HG03460 (cell line): ENCODE data around the gene CAMSAP1.
"Not testable (repeated sequence)": the region's sequence is repeated elsewhere in the genome, so short reads cannot be mapped to it uniquely, and the experiment has no call there.

Experiments
- ATAC-seq: cut with Tn5 transposase; IDR thresholded peaks from one replicate; pipeline ENCODE4 v1.9.1; 2021; ENCODE audit not compliant: unreplicated experiment

Gene CAMSAP1

DNA sequence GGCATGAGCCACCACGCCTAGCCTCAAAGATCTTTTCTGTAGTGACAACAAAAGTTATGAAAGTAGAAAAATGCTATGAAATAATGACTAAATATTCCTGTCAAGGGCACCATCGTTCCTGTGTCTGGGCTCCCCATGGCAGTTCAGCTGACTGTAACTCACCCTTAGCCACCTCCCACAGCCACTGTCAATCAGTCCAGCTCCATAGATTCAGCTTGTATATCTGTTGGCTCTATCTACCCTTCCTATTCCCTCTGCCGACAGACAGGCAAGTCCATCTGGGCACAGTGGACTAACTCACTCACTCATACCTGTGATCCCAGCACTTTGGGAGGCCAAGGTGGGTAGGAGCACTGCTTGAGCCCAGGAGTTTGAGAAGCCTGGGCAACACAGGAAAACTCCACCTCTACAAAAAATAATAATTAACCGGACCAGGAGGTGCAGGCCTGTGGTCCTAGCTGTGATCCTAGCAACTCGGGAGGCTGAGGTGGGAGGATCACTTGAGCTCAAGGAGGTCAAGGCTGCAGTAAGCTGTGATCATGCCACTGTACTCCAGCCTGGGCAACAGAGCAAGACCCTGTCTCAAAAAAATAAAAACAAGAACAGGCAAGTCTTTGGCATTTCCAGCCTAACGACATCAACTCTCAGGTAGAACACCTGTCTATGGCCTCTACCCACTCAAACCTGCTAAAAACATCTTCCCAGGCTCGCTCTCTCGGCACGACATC is 6.2 kb downstream of the CAMSAP1 start:
- ATAC-seq = no peak

DNA sequence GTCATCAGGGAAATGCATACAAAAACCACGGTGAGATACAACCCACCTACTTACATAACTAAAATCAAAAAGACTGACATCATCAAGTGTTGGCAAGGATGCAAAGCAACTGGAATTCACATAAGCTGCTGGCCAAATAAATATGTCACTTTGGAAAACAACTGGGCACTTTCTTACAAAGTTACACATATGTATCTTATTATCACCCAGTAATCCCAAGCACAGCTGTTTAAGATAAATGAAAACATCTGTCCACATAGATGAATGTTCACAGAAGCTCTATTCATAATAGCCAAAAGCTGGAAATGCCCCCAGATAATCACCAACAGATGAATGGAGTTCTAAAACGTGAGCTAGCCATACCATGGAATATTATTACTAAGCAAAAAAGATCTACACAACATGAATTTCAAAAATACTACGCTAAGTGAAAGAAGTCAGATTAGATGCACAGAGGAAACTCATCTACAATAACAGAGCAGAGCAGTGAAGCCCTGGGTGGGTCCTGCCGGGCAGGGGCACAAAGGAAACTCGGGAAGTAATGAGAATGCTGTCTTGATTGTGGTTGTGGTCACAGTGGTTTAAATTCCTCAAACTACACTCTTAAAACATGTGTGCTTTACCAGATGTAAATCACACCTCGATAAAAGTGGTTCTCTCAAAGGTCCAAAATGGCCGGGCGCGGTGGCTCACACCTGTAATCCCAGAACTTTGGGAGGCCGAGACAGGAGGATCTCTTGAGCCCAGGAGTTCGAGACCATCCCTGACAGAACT is 8.5 kb downstream of the CAMSAP1 start:
- no peak for ATAC-seq

DNA sequence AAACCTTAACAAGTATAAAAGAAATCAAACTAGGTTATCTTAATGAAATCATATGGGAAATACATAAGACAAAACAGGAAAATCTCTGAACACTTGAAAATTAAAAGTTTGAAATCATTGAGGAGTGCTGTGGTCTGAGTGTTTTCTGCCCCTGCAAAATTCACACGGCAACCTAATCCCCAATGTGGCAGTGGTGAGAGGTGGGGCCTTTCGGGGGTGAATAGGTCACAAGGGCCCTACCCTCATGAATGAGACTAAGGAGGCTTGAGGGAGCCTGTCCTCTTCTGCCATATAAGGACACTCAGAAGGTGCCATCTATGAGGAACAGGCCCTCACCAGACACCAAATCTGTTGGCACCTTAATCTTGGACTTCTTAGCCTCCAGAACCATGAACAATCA is 10.7 kb downstream of the CAMSAP1 start:
- ATAC-seq = no peak

DNA sequence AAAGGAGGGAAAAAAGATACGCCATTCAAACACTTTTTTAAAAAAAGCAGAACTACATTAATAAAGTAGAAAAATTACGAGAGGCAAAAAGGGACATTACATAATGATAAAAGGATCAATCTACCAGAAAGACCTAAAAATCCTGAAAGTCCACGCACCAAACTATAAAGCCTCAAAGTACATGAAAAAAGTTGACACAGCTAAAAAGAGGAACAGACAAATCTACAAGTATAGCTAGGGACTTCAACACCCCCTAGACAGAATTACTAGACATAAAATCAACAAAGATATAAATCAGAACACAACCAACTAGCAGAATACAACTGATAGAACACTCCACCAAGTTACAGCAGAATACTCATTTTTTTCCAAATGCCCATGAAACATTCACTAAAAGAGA is 11.1 kb downstream of the CAMSAP1 start:
- no peak for ATAC-seq

DNA sequence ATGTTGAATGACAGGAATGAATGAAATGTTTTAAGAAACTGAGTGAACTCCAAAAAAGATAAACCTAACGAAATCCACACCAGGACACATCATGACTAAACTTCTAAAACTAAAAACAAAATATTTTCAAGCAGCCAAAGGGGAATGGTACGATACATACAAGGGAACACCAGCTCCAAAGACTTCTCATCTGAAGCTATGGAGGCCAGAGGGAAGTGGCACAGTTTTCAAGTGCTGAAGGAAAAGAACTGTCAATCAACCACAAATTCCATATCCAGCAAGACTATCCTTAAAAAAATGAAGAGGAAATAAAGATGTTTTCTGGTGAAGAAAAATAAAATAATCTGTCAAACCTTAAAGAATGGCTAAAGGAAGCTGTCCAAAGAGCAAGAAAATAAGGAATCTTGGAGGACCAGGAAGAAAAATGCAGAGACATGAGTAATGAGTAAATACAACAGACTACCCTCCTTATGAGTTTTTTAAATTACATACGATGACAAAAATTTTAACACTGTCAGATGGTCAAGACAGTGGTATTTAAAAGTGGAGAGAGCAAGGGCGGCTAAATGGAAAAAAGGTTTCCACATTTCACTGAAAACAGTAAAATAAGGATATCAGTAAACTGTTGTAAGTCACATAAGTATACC is 12.0 kb downstream of the CAMSAP1 start:
- ATAC-seq = no peak

DNA sequence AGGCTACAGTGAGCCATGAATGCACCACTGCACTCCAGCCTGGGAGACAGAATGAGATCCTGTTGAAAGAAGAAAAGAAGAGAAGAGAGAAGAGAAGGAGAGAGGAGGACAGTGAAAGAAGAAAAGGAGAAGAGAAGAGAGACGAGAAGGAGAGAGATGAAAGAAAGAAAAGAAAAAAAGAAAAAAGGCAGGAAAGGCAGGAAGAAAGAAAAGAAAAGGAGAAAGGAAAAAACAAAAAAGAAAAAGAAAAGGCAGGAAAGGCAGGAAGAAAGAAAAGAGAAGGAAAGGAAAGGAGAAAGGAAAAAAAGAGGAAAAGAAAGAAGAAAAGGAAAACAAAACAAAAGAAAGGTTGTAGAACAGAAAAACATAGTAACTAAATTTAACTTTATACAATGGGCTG is 14.2 kb downstream of the CAMSAP1 start:
- ATAC-seq = no peak

DNA sequence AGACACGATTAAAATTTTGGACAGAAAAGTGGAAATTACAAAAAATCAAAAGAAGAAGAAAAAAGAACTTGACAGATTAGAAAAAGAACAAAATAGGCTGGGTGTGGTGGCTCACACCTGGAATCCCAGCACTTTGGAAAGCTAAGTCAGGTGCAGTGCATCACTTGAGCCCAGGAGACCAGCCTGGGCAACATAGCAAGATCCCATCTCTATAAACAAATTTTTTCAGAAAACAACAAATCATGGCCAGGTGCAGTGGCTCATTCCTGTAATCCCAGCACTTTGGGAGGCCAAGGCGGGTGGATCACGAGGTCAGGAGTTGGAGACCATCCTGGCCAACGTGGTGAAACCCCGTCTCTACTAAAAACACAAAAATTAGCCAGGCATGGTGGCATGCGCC is 15.0 kb downstream of the CAMSAP1 start:
- not testable (repeated sequence) for ATAC-seq

DNA sequence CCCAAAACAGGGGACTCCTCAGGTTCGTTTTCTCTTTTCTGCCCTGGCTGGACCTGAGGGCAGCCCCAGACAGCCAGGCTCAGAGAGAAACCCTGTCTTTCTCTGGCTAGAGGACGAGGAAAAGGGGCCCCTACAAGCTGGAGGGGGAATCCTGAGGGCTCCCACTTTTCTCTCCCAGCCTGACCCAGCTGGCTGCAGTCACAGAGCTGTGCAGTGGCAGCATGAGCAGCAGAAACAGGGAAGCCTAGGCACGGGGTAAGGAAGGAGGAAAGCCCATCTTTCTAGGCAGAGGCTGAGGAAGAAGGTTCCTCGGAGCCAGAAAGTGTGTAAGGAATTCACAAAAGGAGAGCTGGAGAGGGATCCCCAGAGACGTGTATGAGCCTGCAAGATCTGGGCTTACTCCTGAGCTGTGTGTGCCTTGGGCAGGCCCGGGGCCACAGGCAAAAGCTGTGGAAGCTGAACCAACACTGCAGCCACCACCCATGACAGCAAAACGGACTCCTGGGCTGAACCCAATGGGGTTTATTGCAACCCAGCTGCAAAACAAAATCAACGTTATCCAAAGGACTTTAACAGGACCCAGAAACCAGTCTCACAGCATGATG is 16.2 kb downstream of the CAMSAP1 start:
- ATAC-seq = no peak

DNA sequence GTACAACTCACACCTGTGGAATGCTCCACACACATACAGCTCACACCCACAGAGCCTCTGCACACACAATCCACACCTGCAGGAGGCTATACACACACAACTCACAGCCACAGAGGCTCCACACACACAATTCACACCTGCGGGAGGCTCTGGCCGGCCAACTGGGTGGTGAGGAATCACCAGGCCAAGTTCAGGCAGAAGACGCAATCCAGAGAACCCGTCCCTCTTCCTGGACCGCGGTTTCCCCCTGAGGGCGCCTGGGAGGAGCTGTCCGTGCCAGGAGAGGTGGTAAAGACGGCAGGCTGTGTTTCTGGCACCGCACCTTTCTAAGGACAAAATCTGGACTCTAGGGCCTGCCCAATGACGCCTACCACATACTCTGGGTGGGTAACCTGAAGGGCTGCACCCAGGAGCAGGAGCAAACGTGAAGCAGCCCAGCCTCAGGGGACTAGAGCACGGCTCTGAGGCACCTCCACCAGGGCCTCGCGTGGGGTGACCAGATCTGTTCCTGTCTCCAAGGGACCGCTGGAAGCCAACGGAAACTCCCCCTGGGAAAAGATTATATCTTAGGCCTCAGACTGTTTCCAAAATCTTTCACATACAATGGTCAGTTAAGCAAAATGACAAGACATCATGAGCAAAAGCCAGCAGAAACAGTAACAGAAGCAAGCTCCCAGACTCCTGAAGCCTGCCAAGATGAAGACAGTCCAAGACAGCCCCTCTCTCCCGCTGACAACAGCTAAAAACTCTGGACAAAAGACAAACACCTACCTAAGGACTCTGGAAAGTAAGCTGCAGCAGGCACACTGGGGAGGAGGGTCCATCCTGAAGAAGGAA is 16.9 kb downstream of the CAMSAP1 start:
- no peak for ATAC-seq

DNA sequence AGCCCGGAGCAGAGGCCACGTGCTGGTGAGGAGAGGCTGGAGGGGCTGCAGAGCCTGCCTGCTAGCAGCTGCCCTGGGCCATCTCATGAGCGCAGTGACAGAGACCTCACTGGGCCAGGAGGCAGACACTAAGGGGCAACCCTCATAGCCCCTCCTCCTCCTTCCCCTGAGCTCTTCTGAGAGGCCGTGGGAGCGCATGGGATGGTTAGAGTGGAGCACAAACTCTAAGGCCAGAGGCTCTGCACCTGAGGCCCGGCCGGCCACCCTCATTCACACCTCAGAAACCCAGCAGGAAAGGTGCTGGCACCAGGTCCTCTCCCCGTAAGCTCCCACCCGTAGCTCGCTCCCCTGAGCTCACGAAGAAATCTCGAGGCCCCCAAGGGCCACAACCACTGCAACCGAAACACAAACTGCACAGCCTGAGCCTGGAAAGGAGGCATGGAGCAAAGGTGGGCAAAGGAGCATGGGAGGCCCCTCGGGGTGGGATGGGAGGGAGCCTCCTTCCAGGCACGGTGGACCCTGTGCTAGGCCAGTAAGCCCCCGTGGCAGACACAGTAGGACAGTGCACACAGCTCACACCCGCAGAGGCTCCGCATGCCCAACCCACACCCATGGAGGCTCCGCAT is 17.7 kb downstream of the CAMSAP1 start:
- ATAC-seq = no peak

DNA sequence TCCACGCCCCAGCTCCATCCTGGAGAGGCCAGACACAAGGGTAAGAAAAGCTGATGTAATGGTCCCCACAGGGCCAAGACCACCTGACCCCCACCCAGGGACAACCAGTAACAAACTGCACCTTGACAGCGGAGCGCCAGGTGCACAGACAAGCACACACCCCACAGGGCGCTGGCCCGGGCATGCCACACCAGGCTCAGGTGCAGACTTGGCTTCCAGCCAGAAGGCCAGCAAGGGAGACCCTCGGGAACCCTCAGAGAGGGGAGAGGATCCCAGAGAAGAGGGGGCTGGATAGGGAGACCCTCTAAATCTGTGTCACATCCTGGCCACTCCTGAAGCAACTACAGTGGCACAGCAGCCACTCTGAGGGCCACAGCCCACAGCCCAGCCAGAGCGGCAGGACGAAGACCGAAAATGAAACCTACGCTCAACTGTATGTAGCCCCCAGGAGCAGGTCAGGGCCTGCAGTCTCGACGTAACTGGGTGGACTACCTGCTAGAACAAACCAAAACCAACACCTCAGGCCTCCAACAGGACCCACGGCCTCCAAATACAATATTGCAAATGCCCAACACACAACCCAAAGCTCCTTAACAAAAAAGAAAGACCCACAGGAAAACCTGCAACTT is 18.5 kb downstream of the CAMSAP1 start:
- no peak for ATAC-seq

DNA sequence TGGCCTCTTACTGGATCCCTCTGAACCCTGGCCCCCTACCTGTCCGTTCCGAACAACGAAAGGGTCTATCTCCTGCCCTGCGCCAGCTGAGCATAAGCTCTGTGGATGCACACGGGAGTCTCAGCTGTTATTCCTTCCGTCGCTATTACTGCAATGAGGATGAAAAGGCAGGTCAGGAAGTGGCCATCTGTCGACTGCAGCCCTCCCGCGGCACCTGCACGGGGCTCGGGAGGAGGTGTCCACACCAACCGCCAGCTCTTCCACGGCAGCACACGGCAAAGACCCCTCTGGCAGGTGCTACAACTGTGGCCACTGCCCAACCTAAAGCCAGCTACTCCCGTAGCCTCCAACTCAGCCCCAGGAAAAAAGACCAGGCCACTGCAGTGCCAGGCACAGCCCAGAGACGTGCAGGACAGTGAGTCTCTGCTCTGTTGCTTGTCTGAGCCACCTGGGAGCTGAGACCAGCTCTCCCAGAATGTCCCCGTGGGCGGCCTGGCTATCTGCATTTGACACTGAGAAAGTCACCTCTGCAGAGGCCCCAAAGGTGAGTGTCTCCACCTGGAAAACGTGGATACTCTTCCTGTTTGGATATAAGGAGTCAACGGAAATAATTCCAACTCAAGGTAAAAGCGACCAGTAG is 19.1 kb downstream of the CAMSAP1 start:
- no peak for ATAC-seq

DNA sequence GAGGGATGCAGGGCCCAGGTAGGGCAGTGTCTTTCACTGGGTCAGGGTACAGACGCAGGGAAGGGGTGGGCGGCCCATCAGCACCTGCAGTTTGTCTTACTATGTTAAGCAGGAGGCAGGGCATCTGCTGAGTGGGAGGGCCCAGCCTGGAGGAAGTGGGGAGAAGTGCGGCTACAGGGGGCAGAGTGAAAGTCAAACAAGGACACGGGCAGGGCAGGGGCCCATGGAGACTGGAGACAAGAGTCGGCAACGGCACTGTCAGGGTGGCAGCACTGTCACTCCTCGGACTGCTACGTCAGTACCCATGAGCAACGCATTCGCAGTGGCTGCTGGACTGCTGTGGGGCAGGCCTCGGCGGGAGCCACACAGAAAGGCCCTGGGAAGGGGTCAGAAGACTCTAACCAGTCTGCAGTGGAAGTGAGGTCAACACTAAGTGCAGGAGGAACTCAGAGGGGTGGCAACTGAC is 19.7 kb downstream of the CAMSAP1 start:
- ATAC-seq = peak; percentile 68

DNA sequence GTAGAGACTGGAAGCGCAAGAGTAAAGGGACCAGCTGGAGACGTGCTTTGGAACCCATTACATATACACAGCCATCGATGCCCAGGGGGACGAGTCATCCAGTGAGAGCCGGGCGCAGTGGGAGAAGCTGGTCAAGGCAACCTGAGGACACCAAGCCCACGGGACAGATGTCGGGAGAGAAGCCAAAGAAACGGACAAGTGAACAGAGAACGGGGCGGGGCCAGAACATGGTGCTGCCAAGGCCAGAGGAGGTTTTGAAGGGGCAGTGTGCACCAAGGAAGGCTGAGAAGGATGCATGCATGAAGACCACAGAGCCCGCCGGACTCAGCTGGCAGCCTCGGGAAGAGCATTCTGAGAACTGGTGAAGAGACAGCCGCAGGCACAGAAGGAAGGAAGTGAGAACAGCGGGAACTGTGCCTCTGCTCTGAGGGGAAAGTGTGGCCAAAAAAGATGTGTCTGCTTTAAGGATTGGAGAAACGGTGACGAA is 20.3 kb downstream of the CAMSAP1 start:
- ATAC-seq = no peak

DNA sequence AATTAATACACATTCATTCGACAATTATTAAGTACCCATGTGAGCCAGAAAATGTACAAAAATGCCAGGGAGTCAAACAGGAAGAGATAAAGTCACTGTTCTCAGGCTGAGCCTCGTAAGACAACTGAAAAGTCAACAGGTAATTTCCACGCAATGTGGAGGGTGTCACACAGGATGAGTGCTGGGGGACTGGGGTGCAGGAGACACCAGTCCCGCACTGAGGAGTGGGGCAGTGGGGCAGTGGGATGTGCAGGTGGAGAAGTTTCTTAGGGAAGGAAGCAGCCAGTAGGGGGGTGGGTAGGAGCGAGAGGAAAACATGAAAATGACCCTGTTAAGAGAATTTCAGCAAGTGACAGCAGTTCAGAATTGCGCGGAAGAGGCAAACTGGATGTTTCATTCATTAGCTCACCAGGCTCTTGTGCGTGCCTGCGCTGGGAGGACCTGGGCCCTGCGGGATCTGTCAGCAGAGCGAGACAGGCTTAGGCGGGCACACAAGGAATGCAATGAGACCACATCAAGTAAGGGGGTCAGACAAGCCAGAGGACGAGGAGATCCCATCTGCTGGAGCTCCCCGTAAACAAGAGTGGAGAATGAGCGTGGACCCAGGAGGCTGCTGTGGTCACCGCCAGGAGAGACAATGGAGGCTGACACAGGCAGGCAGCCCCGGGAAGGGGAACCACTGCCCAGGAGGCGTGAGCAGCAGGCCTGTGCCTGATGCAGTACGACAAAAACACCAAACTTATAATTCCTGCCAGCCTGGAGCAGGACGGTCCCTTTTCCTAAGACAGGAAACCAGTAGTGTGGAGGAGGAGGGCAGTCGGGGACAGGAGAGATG is 21.0 kb downstream of the CAMSAP1 start:
- ATAC-seq = no peak

DNA sequence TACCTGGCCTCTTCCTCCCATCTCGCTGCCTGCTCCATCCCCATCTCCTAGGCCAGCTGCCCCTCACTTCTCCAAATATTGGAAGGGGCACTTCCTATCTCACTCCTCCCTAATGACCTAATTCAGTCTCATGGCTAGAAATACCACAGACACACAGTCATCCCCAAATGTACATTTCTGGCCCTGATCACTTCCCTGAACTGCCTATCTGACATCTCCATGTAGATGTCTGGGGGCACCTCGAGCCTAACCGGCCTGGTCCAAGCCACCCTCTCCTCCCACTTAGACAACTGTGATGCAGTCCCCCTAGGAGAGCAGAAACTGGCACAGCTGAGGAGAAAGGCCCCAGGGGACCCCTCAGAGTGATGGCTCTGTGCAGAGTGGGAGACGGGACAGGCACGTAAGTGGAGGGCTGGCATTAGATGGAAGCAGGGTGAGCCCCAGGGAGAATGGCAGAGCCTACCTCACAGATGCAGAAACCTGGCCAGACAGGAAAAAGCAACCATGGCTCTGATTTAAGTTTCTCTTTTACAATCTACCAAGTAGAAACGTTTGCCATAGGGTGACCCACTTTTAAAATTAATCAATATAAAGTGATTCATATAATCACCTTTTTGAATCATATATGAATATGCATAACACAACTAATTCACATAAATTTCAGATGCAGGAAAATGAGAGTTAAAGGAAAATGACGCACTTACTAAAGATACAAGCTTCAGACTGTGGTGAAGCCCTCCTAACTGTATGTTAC is 22.1 kb downstream of the CAMSAP1 start:
- ATAC-seq = no peak

DNA sequence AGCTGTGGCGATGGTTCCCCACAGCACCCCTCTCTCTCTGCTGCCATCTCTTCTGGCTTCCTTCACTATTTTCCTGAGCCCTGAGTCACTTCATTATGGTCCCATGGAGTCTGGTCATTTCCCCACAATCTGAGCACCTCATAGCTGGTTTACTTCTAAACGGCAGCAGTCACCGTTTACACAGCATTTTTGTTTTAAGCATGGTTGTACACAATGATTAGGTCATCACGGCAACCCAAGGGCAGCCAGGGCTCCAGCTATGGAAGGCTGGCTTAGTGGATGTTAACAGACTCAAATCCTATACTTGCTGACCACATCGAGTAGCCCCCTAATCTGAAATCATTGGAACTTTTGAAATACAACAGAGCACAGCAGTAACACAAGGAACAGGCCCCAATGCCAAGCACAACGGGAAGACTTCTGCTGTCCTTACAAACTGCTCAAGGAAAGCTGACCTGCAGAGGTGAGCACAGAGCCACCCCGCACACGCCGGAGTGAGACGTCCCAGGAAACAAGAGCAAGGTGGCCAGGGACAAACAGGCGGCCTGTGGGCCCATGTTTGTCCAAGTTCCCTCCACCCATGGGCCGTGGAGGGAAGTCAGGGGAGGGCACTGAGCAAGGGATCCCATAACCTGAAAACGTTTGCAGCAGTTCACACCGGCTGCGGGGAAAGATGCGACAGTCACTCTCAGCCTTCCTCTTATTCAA is 22.9 kb downstream of the CAMSAP1 start:
- ATAC-seq = no peak
